ENCODE results near the gene GALNT14.

GALNT14 gene

DNA sequence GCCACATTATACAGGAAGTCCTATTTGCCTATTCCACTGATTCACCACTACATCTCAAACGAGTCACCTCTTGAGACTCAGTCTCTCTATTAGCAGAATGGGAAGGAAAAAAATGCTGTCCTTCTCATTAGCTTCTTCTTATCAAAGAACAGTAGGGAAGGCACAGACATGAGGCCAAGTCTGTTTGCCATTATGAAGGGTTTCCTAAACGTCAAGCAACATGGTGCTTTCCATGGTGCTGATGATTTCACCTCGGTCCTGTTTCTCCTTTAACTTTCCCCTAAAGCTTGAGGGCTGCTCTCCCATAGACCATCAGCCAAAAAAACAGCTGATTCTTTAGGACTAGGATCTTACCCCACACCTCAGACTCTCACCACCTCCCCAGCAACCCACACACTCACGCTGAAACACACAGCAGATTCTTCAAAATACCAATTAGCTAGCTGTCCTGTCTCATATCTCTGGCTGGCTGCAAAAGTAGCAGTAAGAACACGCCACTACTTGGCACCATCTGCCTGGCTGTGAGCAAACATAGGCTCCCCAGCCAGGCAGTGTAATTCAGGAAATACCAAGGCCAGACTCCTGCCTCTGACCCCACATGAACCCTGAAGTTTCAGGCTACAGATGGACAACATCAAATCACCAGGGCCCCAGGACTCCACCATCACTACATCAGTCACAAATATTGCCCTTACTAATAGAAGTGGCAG is 30.5 kb downstream of the GALNT14 start:
- DNase-seq (ENCODE audit: low read depth) = no peak
- H3K4me3 ChIP-seq (ENCODE audit: low read length) = no peak overlapping the region
- TF ChIP-seq, protein P1, sequence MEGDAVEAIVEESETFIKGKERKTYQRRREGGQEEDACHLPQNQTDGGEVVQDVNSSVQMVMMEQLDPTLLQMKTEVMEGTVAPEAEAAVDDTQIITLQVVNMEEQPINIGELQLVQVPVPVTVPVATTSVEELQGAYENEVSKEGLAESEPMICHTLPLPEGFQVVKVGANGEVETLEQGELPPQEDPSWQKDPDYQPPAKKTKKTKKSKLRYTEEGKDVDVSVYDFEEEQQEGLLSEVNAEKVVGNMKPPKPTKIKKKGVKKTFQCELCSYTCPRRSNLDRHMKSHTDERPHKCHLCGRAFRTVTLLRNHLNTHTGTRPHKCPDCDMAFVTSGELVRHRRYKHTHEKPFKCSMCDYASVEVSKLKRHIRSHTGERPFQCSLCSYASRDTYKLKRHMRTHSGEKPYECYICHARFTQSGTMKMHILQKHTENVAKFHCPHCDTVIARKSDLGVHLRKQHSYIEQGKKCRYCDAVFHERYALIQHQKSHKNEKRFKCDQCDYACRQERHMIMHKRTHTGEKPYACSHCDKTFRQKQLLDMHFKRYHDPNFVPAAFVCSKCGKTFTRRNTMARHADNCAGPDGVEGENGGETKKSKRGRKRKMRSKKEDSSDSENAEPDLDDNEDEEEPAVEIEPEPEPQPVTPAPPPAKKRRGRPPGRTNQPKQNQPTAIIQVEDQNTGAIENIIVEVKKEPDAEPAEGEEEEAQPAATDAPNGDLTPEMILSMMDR (conservative IDR thresholded peaks at IDR 0.05; ENCODE audit: low read length) = no peak

DNA sequence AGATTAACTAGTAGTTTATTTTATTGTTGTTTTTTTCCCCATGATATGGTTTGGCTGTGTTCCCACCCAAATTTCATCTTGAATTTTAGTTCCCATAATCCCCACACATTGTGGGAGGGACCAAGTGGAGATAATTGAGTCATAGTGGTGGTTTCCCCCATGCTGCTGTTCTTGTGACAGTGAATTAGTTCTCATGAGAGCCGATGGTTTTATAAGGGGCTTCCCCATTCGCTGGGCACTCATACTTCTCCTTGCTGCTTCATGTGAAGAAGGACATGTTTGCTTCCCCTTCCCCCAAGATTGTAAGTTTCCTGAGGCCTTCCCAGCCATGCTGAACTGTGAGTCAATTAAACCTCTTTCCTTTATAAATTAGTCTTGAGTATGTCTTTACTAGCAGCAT is 36.5 kb downstream of the GALNT14 start:
- no peak for DNase-seq (ENCODE audit: low read depth)
- H3K4me3 ChIP-seq (ENCODE audit: low read length) = no peak overlapping the region
- TF ChIP-seq, protein P1 (conservative IDR thresholded peaks at IDR 0.05; ENCODE audit: low read length) = no peak

DNA sequence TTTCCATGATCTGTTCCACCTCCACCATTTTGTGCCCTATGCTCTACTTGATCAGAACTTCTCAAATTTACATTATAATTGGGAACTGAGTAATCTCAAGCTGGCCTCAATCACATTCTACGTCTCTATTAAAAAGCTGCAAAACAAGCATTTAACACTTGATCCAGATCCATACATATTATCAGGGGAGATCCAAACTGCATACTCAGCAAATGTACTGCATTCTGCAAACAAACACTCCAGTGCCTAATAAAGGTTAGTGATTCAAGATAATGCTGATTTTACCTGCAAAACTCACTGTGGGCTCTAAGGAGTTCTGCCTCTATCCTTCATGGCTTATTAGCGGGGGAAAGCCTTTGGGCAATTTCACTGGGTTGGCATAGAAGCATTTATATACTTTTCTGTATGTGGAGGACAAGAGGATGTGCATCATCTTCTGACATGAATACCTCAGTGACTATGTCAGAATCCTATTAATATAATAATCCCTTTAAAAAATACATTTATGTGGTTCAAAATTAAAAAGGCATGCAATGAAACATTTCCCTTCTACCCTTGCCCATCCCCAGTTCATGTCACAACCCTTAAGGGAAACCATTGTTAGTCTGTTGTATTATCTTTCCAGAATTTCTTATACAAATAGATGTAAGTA is 40.2 kb downstream of the GALNT14 start:
- no peak for DNase-seq (ENCODE audit: low read depth)
- TF ChIP-seq, protein P1 (conservative IDR thresholded peaks at IDR 0.05; ENCODE audit: low read length) = no peak
- no peak overlapping the region for H3K4me3 ChIP-seq (ENCODE audit: low read length)

DNA sequence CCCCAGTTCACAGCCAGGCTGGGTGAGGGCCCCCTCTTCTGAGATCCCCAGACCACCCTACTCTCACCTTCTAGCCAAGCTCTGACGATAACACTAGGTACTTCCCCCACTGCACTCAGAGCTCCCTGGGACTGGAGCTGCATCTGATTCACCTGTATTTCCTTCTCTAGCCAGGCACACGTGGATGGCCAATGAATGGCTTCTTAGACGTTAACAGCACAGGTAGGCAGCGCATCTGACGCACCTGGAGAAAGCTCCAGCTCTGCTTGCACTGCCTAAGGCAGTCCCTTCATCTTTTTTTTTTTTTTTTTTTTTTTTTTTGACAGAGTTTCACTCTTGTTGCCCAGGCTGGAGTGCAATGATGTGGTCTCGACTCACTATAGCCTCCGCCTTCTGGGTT is 48.1 kb downstream of the GALNT14 start:
- no peak for DNase-seq (ENCODE audit: low read depth)
- TF ChIP-seq, protein P1 (conservative IDR thresholded peaks at IDR 0.05; ENCODE audit: low read length) = no peak
- no peak overlapping the region for H3K4me3 ChIP-seq (ENCODE audit: low read length)

DNA sequence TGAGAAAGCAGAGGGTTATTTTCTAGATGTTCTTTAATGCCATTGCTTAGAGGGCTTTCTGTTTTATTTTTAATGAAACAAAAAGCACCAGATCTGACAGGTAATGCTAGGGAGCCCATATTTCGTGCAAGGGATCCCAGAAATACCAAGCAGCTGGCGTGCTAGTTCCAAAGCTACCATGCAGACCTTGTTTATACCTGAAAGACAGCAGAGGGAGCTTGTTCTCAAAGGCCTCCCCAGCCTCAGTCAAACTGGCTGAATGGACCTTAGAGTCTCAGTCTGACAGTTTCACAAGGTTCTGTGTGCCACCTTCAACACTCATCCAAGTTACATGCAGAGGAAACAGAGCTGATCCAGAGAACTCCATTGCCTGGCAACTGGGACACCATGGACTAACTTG is 48.6 kb downstream of the GALNT14 start:
- TF ChIP-seq, protein P1 (conservative IDR thresholded peaks at IDR 0.05; ENCODE audit: low read length) = no peak
- H3K4me3 ChIP-seq (ENCODE audit: low read length) = no peak overlapping the region
- no peak for DNase-seq (ENCODE audit: low read depth)

DNA sequence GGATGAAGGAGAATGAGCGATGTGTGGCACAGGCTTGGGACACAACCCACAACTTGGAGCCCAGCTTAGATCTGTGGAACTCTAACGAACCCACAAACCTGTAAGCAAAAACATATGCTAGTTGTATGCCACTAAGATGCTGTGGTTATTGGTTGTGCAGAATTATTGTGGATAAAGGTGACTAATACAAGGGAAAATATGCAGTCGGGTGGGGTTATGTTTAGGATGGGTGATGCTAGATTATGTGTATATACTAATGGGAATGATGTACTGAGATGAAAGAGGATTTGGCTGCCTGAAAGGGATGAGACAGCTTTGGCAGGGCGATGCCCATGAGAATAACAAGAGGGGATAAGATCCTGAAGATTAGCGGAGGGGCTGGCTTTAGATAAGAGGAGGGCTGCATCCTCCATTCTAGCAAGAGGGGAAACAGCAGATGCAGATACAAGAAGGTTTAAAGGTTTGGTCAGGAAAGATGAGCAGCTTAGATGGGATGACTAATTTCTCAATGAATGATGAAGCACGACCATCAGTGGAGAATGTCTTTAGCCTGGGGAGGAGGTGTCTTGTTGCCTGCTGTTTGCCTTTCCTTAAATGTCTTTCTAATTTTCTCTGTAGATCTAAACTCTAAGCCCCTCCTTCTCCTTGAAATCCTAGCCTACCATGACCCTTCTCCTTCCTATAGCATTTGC is 49.6 kb downstream of the GALNT14 start:
- TF ChIP-seq, protein P1 (conservative IDR thresholded peaks at IDR 0.05; ENCODE audit: low read length) = no peak
- no peak overlapping the region for H3K4me3 ChIP-seq (ENCODE audit: low read length)
- no peak for DNase-seq (ENCODE audit: low read depth)
